Measurements from ENCODE around the gene MTM1. TPM values are rescaled to one million over a fixed set of nuclear protein-coding genes. Genes with fewer than 3 reads are reported as not detected.
A peak's percentile ranks its signal among the peaks of the same experiment; 100 is the strongest.

The MTM1 gene
- polyA plus RNA-seq, 1 of the 3 experiments (the other 2 are of a cell fraction), result 2.7 TPM

DNA sequence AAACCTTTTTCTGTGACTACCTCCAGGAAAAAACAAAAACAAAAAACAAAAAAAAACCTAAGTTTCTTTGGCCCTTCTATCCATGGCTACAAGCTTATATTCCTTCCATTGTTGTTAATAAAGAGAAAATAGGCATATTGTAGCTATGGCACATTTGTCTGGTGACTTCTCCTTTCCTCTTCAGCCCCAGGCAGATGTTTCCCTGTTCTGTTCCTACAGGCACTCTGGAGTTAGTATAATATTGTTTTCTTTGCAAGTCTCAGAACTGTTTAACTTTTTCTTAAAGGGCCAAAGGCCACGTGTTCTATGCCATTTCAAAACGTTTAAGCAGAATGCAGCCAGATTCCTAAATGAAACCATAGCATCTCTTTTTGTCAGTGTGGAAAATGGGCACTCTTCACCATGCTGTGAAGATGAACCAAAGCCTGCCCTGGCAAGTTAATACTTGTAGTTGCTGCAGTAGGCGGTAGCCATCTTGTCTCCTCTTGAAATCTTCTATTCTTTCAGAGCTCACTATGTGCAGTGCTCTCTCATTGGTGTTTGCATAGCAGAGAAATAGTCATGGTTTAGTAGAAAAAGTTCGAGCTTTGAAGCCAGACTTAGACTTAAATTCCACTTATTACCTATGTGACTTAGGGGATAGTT is 80.0 kb downstream of the MTM1 start:
- 47% methylated on average over 4 of the region's 4 CpGs for WGBS (ENCODE audit: low lambda C conversion rate)
- POLR2A ChIA-PET, result no interaction called here
- H3K9ac ChIP-seq, result peak overlapping the region; percentile 55; the same call in 1 of the 2 replicates

DNA sequence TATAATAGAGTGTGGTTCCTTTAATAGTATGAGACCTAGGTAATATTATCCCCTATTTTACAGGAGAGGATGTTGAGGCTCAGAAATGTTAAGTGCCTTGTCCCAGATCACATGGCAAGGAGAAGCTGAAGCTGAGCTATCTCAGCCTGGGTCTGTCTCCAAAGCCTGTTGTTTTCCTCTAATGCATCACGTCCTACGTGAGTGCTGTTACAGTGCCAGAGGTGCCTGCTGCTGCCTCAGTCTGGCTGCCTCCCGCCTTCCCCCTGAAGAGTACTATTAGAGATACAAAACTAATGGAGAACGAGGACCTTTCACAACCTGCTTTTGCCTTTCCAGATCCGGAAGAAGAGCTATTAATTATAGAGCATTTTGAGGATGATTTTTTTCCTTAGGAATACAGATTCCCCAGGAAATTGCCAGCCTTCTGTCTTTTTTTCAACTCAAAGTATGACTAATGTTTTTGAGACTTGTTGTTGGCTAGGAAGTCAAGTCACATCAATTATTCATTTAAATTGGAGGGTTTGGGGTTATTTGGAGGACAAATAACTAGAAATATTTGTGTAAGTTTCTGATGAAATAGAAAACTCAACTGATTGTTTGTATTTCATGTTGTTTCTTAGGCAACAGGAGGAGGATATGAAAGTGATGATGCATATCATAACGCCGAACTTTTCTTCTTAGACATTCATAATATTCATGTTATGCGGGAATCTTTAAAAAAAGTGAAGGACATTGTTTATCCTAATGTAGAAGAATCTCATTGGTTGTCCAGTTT is 80.9 kb downstream of the MTM1 start:
- Histone ChIP-seq H4K20me1 (ENCODE audit: insufficient read depth) (no peaks in the 10 kb centered on the region), H3K4me1 (ENCODE audit: control insufficient read depth in 1 of 2, insufficient read depth in 2 of 2, low read depth in 1 of 2, low read length in 1 of 2) (0 out of 4 replicates have a peak, but pooled peaks cover 0 to 5% of the 10 kb centered on the region in 2 experiments), H3K27ac (ENCODE audit: low read depth in 2 of 2, low read length in 1 of 2) (peak overlapping the region; percentile 36 to 87; a peak in 3 of 4 replicates), H3K4me2 (peak overlapping the region; percentile 47), H3K9me3 (no peaks in the 10 kb centered on the region), H3K9ac (peak overlapping the region; percentile 55; the same call in 1 of the 2 replicates), H3K27me3 (ENCODE audit: insufficient read depth) (no peaks in the 10 kb centered on the region), H3K36me3 (replicated peaks in 1 of 2; ENCODE audit: control insufficient read depth in 1 of 2, insufficient read depth in 2 of 2, low read length in 1 of 2) (peaks cover 5 to 12% of the 10 kb centered on the region in 2 experiments), H3K79me2 (ENCODE audit: insufficient read depth) (no peaks in the 10 kb centered on the region), H3K4me3 (ENCODE audit: low read depth in 2 of 2, low read length in 1 of 2) (peak overlapping the region in 1 of 2 experiments; percentile 9; a peak in 1 of 4 replicates), H3F3A (replicated peaks; ENCODE audit: insufficient read depth) (peaks cover 12% of the 10 kb centered on the region), H3K9me2 (no peaks in the 10 kb centered on the region), H2AFZ (ENCODE audit: low read depth) (no peak overlapping the region; the same call in 1 of the 2 replicates)
- POLR2A ChIA-PET, result no interaction called here
- WGBS (ENCODE audit: low lambda C conversion rate), result 25% methylated on average over 8 of the region's 8 CpGs
- DNase-seq, result no peak
- CTCF ChIA-PET, result no interaction called here
- TF ChIP-seq, protein P1, sequence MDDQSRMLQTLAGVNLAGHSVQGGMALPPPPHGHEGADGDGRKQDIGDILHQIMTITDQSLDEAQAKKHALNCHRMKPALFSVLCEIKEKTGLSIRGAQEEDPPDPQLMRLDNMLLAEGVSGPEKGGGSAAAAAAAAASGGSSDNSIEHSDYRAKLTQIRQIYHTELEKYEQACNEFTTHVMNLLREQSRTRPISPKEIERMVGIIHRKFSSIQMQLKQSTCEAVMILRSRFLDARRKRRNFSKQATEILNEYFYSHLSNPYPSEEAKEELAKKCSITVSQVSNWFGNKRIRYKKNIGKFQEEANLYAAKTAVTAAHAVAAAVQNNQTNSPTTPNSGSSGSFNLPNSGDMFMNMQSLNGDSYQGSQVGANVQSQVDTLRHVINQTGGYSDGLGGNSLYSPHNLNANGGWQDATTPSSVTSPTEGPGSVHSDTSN (IDR thresholded peaks at IDR 0.05), result peak; percentile 44; the same call in 1 of the 2 replicates
- no peak for TF ChIP-seq SIN3A (IDR thresholded peaks at IDR 0.05; ENCODE audit: borderline replicate concordance, low read depth, low read length)
- TF ChIP-seq ELF1 (IDR thresholded peaks at IDR 0.05), result no peak
- TF ChIP-seq NFIC (IDR thresholded peaks at IDR 0.05; ENCODE audit: borderline replicate concordance), result no peak; the same call in 1 of the 2 replicates
- TF ChIP-seq JUND (IDR thresholded peaks at IDR 0.05), result 0 out of 2 replicates have a peak, but pooled peaks have one; percentile 9
- TF ChIP-seq TCF12 (IDR thresholded peaks at IDR 0.05), result peak; percentile 23; the same call in 1 of the 2 replicates
- peak; percentile 62 for TF ChIP-seq RXRA (IDR thresholded peaks at IDR 0.05; ENCODE audit: borderline replicate concordance, low read depth)
- TF ChIP-seq FOSL2 (IDR thresholded peaks at IDR 0.05; ENCODE audit: borderline replicate concordance, low read depth), result peak; percentile 27; the same call in 1 of the 2 replicates

More for the DNA sequence above, 80.0 kb downstream of the MTM1 start:
- Histone ChIP-seq H3K36me3 (replicated peaks in 1 of 2; ENCODE audit: control insufficient read depth in 1 of 2, insufficient read depth in 2 of 2, low read length in 1 of 2) (peaks cover 5 to 12% of the 10 kb centered on the region in 2 experiments), H3K9me2 (no peaks in the 10 kb centered on the region), H4K20me1 (ENCODE audit: insufficient read depth) (no peaks in the 10 kb centered on the region), H3K79me2 (ENCODE audit: insufficient read depth) (no peaks in the 10 kb centered on the region), H3K4me1 (ENCODE audit: control insufficient read depth in 1 of 2, insufficient read depth in 2 of 2, low read depth in 1 of 2, low read length in 1 of 2) (0 out of 4 replicates have a peak, but pooled peaks cover 0 to 5% of the 10 kb centered on the region in 2 experiments), H2AFZ (ENCODE audit: low read depth) (no peak overlapping the region), H3F3A (replicated peaks; ENCODE audit: insufficient read depth) (peaks cover 12% of the 10 kb centered on the region), H3K9me3 (no peaks in the 10 kb centered on the region), H3K27me3 (ENCODE audit: insufficient read depth) (no peaks in the 10 kb centered on the region), H3K27ac (ENCODE audit: low read depth in 2 of 2, low read length in 1 of 2) (peak overlapping the region; percentile 30 to 87; a peak in 3 of 4 replicates), H3K4me2 (peak overlapping the region; percentile 47), H3K4me3 (ENCODE audit: low read depth in 2 of 2, low read length in 1 of 2) (no peak overlapping the region)
- TF ChIP-seq TEAD4 (IDR thresholded peaks at IDR 0.05; ENCODE audit: borderline replicate concordance, insufficient read depth), result no peak
- 0 out of 2 replicates have a peak, but pooled peaks have one; percentile 17 for TF ChIP-seq YY1 (IDR thresholded peaks at IDR 0.05; ENCODE audit: low read depth)
- CTCF ChIA-PET, result interaction anchor here (1.1 kb wide), 1 partner anchor 10 kb away, joined by 4 read pairs; no protein-coding TSS in a partner anchor
- DNase-seq, result no peak
